GM18873 (cell line): ENCODE results near the gene KRT34.
"Not testable (repeated sequence)": the region's sequence is repeated elsewhere in the genome, so short reads cannot be mapped to it uniquely, and the experiment has no call there.

ENCODE experiments used
- ATAC-seq: cut with Tn5 transposase; IDR thresholded peaks from one replicate; pipeline ENCODE4 v1.9.1; 2021; ENCODE audit warnings: mild to moderate bottlenecking, moderate library complexity, moderate number of reproducible peaks; ENCODE audit not compliant: unreplicated experiment, low FRiP score

KRT34 gene

DNA sequence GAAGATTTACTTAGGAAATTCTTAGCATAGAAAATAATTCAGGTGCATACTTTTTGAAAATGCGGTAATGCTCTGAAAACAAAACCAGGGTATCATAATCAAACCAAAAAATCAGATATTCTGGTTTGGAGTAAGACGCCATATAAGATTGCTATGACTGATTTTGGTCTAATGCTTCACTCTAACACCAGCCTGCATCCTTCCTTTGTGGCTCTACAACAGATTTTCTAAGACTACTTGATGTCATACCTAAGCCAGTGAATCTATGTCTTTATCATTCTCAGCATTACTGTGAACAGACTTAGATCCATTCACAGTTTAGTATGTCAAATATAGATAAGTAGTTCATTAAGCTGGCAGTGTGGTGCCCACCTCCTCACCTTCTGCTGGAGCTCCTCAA is 13.1 kb downstream of the KRT34 start:
- no peak for ATAC-seq

DNA sequence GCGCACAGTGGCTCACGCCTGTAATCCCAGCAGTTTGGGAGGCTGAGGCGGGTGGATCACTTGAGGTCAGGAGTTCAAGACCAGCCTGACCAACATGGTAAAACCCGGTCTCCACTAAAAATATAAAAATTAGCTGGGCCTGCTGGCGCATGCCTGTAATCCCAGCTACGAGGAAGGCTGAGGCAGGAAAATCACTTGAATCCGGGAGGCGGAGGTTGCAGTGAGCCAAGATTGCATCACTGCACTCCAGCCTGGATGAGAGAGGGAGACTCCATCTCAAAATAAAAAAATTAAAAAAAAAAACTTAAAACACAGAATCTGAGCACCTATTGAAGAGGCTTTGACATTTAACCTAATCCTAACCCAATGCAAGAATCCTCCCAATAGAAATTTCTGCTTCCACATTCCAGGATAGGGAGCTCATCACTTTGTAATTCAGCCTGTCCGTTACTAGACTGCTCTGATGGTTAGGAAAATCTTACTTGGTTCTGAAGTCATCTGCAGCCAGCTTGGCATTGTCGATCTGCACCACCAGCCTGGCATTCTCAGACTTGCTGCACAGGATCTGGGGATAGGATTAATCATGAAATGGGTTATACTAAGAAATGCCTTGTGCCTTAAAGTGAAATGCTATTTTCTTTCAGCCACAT is 14.6 kb downstream of the KRT34 start:
- no peak for ATAC-seq

DNA sequence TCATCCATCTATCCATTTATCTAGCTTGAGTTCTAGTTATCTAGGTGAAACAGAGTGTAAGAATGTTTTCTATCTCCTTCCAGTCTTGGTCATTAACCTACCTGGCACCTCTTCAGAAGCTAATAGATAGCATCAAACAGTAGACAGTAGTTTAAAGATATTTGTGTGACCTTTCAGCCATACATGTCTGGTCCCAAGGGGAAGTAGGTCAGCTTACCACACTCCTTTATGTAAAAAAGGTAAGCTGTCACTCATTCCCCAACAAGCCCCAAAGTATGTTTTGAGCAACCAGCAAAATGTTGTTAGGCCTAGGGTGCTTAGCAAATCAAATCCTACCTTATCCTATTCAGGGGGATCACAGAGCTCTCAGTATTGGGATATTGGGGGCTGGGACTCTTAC is 16.0 kb downstream of the KRT34 start:
- no peak for ATAC-seq

DNA sequence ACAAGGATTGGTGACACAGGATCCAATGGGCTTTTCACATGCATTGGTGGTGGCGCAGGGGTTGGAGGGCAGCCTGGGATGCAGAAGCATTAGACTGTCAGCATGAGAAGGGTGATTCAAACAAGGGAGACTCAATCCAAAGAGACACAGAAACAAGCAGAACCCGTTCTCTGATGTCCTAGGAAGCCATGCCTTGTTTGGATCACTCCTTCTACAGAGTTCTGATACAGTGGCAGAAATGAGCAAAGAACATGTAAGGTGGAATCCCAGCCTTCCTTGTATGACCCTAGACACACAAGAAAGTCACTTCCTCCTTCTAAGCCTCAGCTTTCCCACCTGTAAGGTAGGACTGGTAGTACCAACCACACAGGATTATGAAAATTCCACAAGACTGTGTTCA is 18.2 kb downstream of the KRT34 start:
- no peak for ATAC-seq

DNA sequence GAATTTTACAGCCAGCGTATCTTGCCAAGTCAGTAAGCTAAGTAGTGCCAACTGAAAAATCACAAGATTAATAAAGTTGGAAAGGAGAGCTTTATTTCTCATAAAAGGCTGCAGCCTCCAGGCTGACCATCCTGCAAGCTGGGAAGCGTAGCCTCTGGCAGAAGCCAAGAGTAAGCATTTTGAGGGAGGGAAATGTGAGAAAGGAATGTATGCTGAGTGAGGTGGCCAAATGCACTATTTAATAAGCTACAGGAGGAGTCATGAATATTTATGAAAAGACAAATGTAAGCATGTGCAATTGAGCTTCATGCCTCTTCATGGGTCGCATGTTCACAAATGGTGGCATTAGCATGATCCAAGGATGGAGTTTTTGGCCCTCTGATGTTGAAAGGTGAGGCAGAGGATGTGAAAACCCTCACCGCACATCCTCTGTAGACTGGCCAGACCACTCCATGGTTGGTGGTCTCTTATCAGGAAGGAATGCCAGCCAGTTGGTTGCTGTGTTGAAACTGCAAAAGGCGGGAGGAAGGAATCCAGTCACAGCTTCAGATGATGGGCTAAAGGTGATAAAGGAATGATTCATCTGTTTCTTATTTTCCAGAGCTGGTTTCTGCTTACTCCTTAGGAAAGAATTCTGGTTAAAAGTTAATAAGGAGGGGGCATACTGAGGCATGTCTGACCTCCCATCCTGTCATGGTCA is 21.7 kb downstream of the KRT34 start:
- no peak for ATAC-seq

DNA sequence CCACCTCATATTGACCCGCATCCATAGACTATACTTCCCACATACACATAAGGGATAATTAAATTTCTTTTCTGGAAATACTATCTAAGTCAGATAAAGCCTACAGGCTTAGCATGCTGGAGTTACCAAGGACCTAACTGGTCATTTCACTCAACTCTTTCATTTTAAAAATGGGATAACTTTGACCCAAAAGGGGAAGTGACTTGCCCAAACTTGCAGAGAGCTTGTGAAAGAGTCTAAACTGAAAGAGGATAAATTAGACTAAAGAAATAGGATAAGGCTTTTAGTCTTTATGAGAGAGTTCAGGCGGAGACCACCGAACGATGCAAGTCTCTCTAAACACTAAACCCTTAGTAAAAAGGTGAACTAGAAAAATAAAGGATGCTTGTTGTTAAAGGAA is 27.6 kb downstream of the KRT34 start:
- no peak for ATAC-seq

DNA sequence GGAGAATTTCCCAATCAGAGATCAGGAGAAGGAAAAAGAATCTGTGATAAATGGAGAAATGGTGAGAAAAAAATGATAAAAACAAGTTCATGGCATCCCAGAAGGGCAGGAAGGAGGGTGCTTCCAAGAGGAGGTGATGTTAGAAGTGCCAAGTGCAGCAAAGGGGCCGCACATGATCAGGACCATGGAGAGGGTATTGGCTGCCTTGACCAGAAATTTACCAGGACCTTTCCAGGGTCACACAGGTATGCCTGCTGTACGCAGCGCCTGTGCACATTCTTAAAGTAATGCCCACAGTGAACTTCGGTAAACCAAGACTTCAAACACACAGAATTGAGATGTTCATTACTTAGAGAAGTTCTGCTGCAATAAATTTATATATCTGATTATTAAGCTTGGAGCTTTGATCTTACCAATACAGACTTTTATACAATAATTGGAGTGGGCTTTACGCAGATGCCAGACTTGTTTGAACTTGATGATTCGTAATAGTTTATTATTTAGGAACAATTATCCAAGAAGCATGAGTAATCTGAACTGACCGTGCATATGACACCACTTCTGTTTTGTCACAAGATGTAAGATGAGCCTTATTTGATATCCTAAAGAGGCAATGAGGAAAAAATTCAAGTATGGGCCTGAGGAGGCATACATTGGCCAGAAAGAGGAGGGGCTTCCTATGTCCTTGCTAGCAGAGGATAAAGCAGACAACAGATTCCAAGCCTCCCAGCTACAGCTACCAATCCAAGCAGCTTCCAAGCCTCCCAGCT is 29.3 kb downstream of the KRT34 start:
- no peak for ATAC-seq

DNA sequence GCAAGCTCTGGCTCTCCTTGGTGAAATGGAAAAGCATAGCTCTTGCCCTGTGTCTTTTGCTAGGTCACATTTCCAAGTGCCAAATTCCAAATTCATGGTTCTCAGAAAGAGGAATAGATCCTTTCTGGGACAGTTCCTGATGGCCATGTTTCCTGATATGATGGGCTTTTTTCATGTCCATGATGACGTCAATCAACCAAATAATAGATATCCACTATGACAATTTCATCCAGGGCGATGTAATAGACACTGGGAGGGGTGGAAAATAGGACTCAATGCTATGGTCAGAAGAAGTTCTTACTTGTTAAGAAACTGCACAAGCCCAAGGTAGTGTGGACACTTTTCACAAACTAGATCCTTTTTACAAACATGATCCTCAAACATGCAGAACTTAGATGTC is 30.9 kb downstream of the KRT34 start:
- ATAC-seq = no peak

DNA sequence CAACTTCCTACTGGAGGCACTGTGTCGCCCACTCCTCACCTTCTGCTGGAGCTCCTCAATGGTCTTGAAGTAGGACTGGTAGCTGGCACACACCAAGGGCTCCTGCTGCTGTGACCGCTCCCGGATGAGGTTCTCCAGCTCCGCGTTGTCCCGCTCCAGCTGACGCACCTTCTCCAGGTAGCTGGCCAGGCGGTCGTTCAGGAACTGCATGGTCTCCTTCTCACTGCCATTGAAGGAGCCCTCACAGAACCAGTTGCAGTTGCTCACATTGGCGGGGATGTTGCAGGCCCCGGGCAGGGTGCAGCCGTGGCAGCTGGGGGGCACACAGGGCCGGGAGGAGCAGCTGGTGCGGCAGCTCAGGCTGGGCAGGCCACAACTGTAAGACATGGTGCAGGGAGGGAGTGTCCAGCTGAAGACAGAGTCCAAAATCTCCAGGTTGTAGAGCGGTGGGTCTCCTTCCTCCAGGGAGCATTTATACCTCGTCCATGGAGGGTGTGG is 31.7 kb downstream of the KRT34 start, which contains the start of gene KRT33A:
TSS of gene KRT33A (minus strand) at position 448 of the 498 bp plus-strand sequence. CDS start at position 387, 61 bp downstream.
- ATAC-seq = not testable (repeated sequence)

DNA sequence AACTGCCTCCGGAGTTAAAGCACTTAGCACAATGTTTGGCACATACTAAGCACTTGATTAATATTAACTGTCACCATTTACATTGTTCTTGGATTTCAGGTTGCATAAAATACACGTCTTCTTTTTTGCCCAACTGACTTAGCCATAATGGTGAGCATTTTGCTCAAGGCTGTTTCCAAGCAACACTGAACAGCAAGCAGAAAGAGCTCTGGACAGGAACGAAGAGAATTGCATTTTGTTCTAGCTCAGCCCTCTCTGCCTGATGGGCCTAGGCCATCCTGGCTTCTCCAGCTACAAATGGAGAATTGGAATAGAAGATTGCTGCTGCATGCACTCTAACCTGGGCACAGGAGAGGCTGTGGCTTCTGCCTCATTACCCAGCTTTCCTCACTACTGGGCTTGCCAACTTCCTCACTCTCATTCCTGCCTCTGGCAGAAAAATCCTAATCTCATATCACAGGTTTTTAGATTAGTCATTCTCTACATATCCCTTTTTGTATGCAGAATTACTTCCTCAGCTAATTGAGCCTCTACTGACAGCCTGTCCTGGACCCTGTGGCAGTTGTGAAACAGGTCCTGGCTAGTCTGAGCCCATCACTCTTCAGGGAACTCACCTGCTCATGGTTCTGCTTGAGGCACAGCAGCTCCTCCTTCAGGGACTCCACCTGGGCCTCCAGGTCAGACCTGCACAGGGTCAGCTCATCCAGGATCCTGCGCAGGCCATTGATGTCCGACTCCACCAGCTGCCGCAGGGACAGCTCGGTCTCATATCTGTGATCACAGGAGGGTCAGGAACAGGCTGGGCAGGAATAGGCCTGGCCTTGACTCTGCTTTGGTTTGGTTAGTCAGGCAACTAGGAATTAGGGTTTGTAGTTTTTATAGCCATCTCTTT is 34.0 kb downstream of the KRT34 start:
- no peak for ATAC-seq

DNA sequence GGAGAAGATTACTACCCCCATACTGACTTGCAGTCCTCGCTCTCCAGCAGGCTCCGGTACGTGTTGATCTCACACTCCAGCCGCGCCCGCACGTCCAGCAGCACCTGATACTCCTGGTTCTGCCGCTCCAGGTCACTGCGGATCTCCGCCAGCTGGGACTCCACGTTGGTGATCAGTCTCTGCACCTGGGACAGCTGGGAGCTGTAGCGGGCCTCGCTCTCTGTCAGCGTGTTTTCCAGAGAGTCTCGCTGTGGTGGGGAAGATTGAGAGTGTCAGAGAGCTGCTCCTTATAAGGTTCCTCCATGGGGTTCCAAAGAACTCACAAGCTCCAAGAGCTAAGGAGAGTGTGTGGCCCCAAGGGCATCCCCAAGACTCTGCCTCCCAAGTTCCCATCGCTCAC is 35.7 kb downstream of the KRT34 start:
- not testable (repeated sequence) for ATAC-seq

DNA sequence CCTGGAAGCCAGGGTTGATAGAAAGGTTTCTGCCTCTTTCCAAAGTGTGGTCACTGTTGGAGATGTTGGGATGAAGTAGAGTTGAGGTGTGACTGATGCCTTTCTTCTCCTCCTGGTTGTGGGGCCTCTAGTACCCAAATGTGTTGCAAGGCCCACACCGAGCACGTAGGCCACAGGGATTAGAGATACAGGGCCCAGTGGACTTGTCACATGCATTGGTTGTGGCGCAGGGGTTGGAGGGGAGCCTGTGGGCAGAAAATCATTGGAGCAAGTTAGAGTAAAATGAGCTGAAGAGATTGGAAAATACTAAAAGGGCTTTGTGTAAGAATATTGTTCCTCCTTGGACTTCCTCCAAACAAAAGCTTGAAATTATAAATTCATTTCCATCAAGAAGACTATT is 36.1 kb downstream of the KRT34 start:
- ATAC-seq = no peak

DNA sequence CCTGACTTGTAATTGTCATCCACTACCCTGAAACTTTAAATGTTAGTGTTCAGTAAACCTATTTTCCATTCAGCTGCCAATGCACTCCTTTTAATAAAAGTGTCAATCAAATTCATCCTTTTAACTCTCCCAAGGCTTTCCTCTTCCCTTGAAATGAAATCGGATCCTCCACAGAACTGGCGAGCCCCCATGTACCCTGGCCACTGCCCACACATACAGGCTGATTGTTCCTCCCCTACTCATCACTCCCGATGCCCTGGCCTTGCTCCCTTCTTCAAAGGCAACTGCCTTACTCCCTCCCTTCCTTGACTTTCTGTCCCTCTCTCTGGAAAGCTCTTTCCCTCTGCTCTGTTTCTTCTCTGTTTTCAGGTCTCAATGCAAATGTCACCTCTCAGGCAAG is 39.1 kb downstream of the KRT34 start:
- ATAC-seq = no peak

DNA sequence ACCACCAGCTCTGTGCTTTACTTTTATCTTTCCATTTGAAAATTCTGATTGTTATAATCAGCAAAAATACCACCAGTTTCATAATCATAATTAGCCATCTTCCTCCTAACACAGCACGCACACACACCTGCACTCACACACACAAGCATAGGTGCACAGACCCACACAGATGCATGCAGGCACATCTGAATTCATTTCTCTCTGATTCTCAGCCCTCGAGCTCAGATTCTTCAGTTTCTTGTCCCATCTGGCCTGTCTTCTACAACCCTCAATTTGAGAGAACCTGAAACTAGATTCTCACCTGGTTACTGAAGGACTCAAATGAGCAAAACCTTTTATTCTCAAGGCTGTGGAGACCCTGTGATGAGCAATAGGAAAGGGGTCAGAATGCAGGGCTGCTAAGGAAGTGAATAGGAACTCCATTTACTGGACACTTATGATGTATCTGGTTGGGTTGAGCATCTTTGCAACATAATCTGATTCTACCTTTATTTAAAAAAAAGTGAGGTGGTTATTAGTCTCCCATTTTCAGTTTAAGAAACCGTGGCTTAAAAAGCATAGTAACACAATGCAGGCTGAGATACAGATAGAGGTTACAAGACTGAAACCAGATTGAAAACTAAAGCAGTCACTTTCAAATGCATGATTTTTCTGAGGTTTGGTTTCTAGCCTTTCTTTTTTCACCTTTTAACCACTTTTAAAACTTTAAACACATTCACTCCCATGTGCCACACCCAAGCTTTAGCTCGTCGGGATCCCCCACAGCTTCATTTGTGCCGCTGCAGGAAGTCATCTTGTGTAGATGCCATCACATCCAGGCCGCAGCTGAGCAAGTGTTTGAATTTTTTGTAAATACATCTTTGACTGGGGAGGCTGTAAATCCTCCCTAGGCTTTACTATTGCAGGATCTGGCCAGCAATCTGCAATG is 40.9 kb downstream of the KRT34 start:
- no peak for ATAC-seq

DNA sequence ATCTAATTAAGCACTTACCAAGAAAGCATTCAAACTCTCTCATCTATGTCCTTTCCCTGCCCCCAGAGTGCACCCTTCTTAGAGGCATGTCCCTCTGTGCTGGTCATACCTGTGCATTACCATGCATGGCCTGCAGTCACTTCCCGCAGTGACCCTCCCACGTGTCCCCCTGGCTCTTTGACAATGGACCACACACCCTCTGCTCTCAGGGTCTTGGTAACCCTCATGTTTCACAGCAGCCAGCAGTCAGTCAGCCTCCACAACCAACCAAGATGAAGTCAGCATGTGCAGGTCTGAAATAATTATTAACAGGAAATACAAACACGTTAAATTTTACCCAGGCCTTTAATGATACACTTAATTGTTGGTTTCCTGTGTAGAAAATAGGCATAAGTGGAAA is 41.6 kb downstream of the KRT34 start:
- no peak for ATAC-seq

DNA sequence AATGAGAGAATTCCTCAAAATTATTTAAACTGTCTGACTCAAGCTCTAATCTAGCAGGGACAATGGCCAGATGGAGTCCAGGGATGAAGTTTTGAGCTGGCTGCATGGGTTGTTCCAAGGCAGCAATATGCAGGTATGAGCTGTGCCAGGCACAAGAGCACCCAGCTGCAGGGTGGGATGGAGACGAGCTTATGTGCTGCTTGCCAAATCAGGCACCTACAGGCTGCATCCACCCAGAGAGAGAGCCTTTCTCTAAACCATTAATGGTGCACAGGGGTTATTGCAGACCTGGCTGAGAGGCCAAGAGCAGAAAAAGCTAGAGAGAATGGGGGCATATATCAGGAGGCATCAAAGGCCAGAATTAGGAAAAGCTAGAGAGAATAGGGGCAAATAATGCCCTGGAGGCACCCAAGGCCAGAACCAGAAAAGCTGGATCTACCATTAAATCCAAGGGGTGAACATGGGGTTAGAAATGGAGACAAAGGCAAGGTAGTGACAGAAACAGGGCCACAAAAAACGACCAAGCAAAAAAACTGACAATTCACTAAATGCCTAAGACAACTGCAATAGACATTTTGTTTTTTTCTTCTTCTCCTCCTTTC is 42.4 kb downstream of the KRT34 start:
- ATAC-seq = no peak

DNA sequence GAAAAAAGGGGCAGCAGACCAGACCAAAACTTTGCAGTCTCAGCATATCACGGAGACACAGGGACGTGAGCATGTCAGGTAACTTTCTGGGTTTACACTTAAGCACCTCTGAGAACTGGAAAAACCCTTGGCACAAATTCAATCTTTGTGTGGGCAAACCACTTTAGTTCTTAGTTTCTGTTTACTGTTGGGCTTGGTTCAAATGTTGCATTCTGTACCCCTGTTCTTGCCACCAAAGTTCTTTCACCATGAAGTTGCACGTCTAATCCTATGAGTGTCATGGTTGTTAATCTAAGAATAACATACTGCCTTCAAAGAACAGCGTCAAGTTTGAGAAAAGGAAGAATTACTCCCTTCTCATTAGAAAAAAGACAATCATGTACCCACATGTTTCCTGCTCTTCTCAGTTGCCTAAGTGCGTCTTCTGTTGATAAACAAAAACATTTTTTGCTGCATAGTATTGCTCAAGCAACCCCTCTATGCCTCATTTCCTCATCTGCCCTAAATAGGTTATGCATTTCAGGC is 43.1 kb downstream of the KRT34 start:
- no peak for ATAC-seq

DNA sequence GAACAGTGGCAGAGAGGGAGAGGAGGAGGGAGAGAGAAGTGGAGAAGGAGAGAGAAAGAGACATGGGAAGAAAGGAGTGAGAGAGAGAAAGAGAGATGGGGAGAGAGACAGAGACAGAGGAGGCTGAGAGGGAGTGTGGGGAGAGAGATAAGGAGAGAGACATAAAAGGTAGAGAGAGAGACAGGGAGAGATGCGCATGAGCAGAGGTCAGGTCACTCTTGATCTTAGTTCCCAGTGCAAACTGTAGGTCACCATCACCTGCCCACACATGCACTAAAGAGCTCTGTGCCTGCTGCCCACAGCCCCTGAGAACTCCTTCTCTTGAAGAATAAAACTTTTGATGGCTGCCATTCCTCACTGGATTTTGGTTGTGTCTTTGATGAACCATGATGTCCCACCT is 46.4 kb downstream of the KRT34 start:
- ATAC-seq = no peak
